ENCODE results near the gene VAV1. TPM values are rescaled to one million over a fixed set of nuclear protein-coding genes. Genes with fewer than 3 reads are reported as not detected.

The VAV1 gene
- total and polyA plus RNA-seq, 8 donors: 1.7 to 130 (median 3.9) TPM

GRCh38 chr19:6873708-6874431 is 101.4 kb downstream of the VAV1 start:
- TF ChIP-seq CTCF (IDR thresholded peaks at IDR 0.05) (no peak), POLR2A (IDR thresholded peaks at IDR 0.05) (no peak)
- H3K4me3 ChIP-seq: no peak overlapping the region
- H3K27me3 ChIP-seq: peaks cover 0 to 27% (median 0%) of the 10 kb centered on the region in 3 donors
- 79 to 84% (median 80%) methylated on average over 10 of the region's 10 CpGs for WGBS, 5 donors
- intact Hi-C loops (cut with DNase I; ENCODE audit: low total_unique reads): no loop called here
- H3K9me3 ChIP-seq: peaks cover 0 to 8% (median under 1%) of the 10 kb centered on the region in 4 donors
- no peaks in the 10 kb centered on the region for H3K36me3 ChIP-seq
- no peaks in the 10 kb centered on the region for H3K4me1 ChIP-seq
- no peak overlapping the region for H3K27ac ChIP-seq
- no peak for DNase-seq

GRCh38 chr19:6875218-6875617 is 102.7 kb downstream of the VAV1 start:
- no peak overlapping the region for H3K4me3 ChIP-seq
- H3K9me3 ChIP-seq: peaks cover 0 to 16% (median 12%) of the 10 kb centered on the region in 4 donors
- H3K27me3 ChIP-seq: peaks cover 0 to 24% (median 0%) of the 10 kb centered on the region in 3 donors
- DNase-seq: no peak
- TF ChIP-seq EP300 (IDR thresholded peaks at IDR 0.05): no peak
- TF ChIP-seq CTCF (IDR thresholded peaks at IDR 0.05): no peak
- no peak for TF ChIP-seq POLR2AphosphoS5 (IDR thresholded peaks at IDR 0.05)
- no peak for TF ChIP-seq POLR2A (IDR thresholded peaks at IDR 0.05)
- 73 to 96% (median 89%) methylated on average over 2 of the region's 2 CpGs for WGBS, 5 donors
- no peak overlapping the region for H3K27ac ChIP-seq
- H3K36me3 ChIP-seq: no peaks in the 10 kb centered on the region
- no peaks in the 10 kb centered on the region for H3K4me1 ChIP-seq
- intact Hi-C loops (cut with DNase I; ENCODE audit: low total_unique reads): no loop called here

GRCh38 chr19:6876748-6877147 is 104.2 kb downstream of the VAV1 start:
- Histone ChIP-seq H3K4me1 (no peaks in the 10 kb centered on the region), H3K4me3 (no peak overlapping the region), H3K36me3 (no peaks in the 10 kb centered on the region), H3K9me3 (peaks cover 0 to 16% (median 12%) of the 10 kb centered on the region in 4 donors), H3K27me3 (peaks cover 0 to 21% (median 6%) of the 10 kb centered on the region in 3 donors), H3K27ac (no peak overlapping the region)
- no peak for TF ChIP-seq POLR2AphosphoS5 (IDR thresholded peaks at IDR 0.05)
- TF ChIP-seq POLR2A (IDR thresholded peaks at IDR 0.05): no peak
- no peak for TF ChIP-seq EP300 (IDR thresholded peaks at IDR 0.05)
- no peak for TF ChIP-seq CTCF (IDR thresholded peaks at IDR 0.05)
- intact Hi-C loops (cut with DNase I; ENCODE audit: low total_unique reads): no loop called here
- DNase-seq: no peak
- WGBS, 5 donors: 56 to 69% (median 66%) methylated on average over 7 of the region's 7 CpGs

GRCh38 chr19:6877766-6878165 is 105.3 kb downstream of the VAV1 start:
- peaks cover 0 to 16% (median 12%) of the 10 kb centered on the region in 4 donors for H3K9me3 ChIP-seq
- intact Hi-C loops (cut with DNase I; ENCODE audit: low total_unique reads): no loop called here
- WGBS, 5 donors: 76 to 89% (median 82%) methylated on average over 4 of the region's 4 CpGs

More at GRCh38 chr19:6877766-6878165, 105.3 kb downstream of the VAV1 start:
- Histone ChIP-seq H3K4me3 (no peak overlapping the region), H3K27me3 (peaks cover 0 to 22% (median 6%) of the 10 kb centered on the region in 3 donors), H3K27ac (no peak overlapping the region), H3K36me3 (no peaks in the 10 kb centered on the region), H3K4me1 (no peaks in the 10 kb centered on the region)
- TF ChIP-seq CTCF (IDR thresholded peaks at IDR 0.05) (no peak), POLR2A (IDR thresholded peaks at IDR 0.05) (no peak)
- DNase-seq: no peak
